TTC549 (cell line): ENCODE results near the gene SPTBN5.

ENCODE experiments used
- FAIRE-seq: peaks from 2 replicates; lab custom pipeline; 2012; peaks lifted over from hg19 to GRCh38; lab: Jason Lieb, UNC

Gene SPTBN5

GRCh38 chr15:41865490-41866055, 28.3 kb downstream of the SPTBN5 start:
- FAIRE-seq = no peak

- FAIRE-seq = no peak
These were observed 31.2 kb downstream of the SPTBN5 start for GRCh38 chr15:41862515-41863116.

- FAIRE-seq = no peak
These were observed 32.0 kb downstream of the SPTBN5 start for GRCh38 chr15:41861736-41862356.

GRCh38 chr15:41860049-41860828, 33.6 kb downstream of the SPTBN5 start:
- FAIRE-seq = no peak

GRCh38 chr15:41858756-41859155, 35.1 kb downstream of the SPTBN5 start:
- no peak for FAIRE-seq

GRCh38 chr15:41857316-41857715, 36.5 kb downstream of the SPTBN5 start:
- FAIRE-seq = no peak

- no peak for FAIRE-seq
These were observed 37.1 kb downstream of the SPTBN5 start for GRCh38 chr15:41856716-41857115.

- FAIRE-seq = no peak
These were observed 37.6 kb downstream of the SPTBN5 start for GRCh38 chr15:41856262-41856661.

- FAIRE-seq = no peak
These were observed 38.4 kb downstream of the SPTBN5 start for GRCh38 chr15:41855261-41855961.

- no peak for FAIRE-seq
These were observed 39.4 kb downstream of the SPTBN5 start for GRCh38 chr15:41854443-41854842.

GRCh38 chr15:41853831-41854230, 40.0 kb downstream of the SPTBN5 start:
- FAIRE-seq = no peak

GRCh38 chr15:41852736-41853590, 40.9 kb downstream of the SPTBN5 start:
- FAIRE-seq = no peak

GRCh38 chr15:41851755-41852370, 42.0 kb downstream of the SPTBN5 start:
- FAIRE-seq = no peak

- no peak for FAIRE-seq
These were observed 42.7 kb downstream of the SPTBN5 start for GRCh38 chr15:41851167-41851523.

GRCh38 chr15:41850482-41851166, 43.2 kb downstream of the SPTBN5 start:
- no peak for FAIRE-seq

- no peak for FAIRE-seq
These were observed 44.0 kb downstream of the SPTBN5 start for GRCh38 chr15:41849861-41850260.

- FAIRE-seq = no peak
These were observed 44.6 kb downstream of the SPTBN5 start for GRCh38 chr15:41849204-41849603.

- no peak for FAIRE-seq
These were observed 45.2 kb downstream of the SPTBN5 start for GRCh38 chr15:41848631-41849030.

- no peak for FAIRE-seq
These were observed 45.9 kb downstream of the SPTBN5 start for GRCh38 chr15:41847981-41848380.

GRCh38 chr15:41847206-41847605, 46.6 kb downstream of the SPTBN5 start:
- FAIRE-seq = no peak

GRCh38 chr15:41844814-41845213, 49.0 kb downstream of the SPTBN5 start:
- no peak for FAIRE-seq
